NCI-H2227 (cell line): ENCODE results near the gene SPATA2L.
"Not testable (repeated sequence)": the region's sequence is repeated elsewhere in the genome, so short reads cannot be mapped to it uniquely, and the experiment has no call there.

Source experiments
- DNase-seq: peaks from one replicate; lab custom pipeline; 2025; ENCODE audit not compliant: unreplicated experiment; lab: John Stamatoyannopoulos, UW

Gene SPATA2L

GRCh38 chr16:89690392-89690901 lies 11.1 kb downstream of the SPATA2L start:
- DNase-seq, result no peak

GRCh38 chr16:89689621-89690020 lies 11.9 kb downstream of the SPATA2L start:
- DNase-seq, result not testable (repeated sequence)

- DNase-seq, result no peak
Observed at GRCh38 chr16:89689142-89689541, 12.4 kb downstream of the SPATA2L start.

- no peak for DNase-seq
Observed at GRCh38 chr16:89688395-89688794, 13.1 kb downstream of the SPATA2L start.

- DNase-seq, result peak; percentile 59
Observed at GRCh38 chr16:89687092-89687940, 14.2 kb downstream of the SPATA2L start.

GRCh38 chr16:89686520-89687091 lies 14.9 kb downstream of the SPATA2L start, which contains the start of gene CDK10:
Gene CDK10, plus strand, starts transcription at chr16:89686689. Its CDS starts 22 bp downstream, at chr16:89686711.
- peak; percentile 93 for DNase-seq

- no peak for DNase-seq
Observed at GRCh38 chr16:89685916-89686315, 15.6 kb downstream of the SPATA2L start.

GRCh38 chr16:89678258-89678657 lies 23.2 kb downstream of the SPATA2L start:
- no peak for DNase-seq

- DNase-seq, result no peak
Observed at GRCh38 chr16:89672177-89672941, 29.1 kb downstream of the SPATA2L start.

GRCh38 chr16:89671565-89671964 lies 29.9 kb downstream of the SPATA2L start:
- not testable (repeated sequence) for DNase-seq

GRCh38 chr16:89670496-89671431 lies 30.7 kb downstream of the SPATA2L start:
- no peak for DNase-seq

GRCh38 chr16:89669755-89670154 lies 31.8 kb downstream of the SPATA2L start:
- DNase-seq, result no peak

- no peak for DNase-seq
Observed at GRCh38 chr16:89668790-89669158, 32.7 kb downstream of the SPATA2L start.

GRCh38 chr16:89667633-89668032 lies 33.9 kb downstream of the SPATA2L start:
- DNase-seq, result no peak

- peak; percentile 9 for DNase-seq
Observed at GRCh38 chr16:89667000-89667399, 34.5 kb downstream of the SPATA2L start.

- not testable (repeated sequence) for DNase-seq
Observed at GRCh38 chr16:89664238-89664637, 37.3 kb downstream of the SPATA2L start.

- no peak for DNase-seq
Observed at GRCh38 chr16:89661215-89661614, 40.3 kb downstream of the SPATA2L start.

GRCh38 chr16:89660146-89660545 lies 41.4 kb downstream of the SPATA2L start:
- DNase-seq, result no peak

GRCh38 chr16:89658221-89658879 lies 43.2 kb downstream of the SPATA2L start:
- no peak for DNase-seq
